ENCODE results near the gene CDH18.

GRCh38 chr5:19462019-19462418, 526.0 kb downstream of the CDH18 start:
- no peak for TF ChIP-seq CTCF (conservative IDR thresholded peaks at IDR 0.05 in 1 of 2, IDR thresholded peaks at IDR 0.05 in 1 of 2; ENCODE audit: low read depth in 1 of 2, low read length in 2 of 2)
- TF ChIP-seq EZH2 (IDR thresholded peaks at IDR 0.05; ENCODE audit: low read length, missing control alignments), result no peak

All from fibroblast of lung (primary cell).